GM18519 (cell line): ENCODE results near the gene CHD6.

ENCODE experiments used
- ATAC-seq: cut with Tn5 transposase; IDR thresholded peaks from one replicate; pipeline ENCODE4 v1.9.1; 2021; ENCODE audit warnings: mild to moderate bottlenecking, moderate library complexity; ENCODE audit not compliant: unreplicated experiment, low FRiP score

CHD6 gene

DNA sequence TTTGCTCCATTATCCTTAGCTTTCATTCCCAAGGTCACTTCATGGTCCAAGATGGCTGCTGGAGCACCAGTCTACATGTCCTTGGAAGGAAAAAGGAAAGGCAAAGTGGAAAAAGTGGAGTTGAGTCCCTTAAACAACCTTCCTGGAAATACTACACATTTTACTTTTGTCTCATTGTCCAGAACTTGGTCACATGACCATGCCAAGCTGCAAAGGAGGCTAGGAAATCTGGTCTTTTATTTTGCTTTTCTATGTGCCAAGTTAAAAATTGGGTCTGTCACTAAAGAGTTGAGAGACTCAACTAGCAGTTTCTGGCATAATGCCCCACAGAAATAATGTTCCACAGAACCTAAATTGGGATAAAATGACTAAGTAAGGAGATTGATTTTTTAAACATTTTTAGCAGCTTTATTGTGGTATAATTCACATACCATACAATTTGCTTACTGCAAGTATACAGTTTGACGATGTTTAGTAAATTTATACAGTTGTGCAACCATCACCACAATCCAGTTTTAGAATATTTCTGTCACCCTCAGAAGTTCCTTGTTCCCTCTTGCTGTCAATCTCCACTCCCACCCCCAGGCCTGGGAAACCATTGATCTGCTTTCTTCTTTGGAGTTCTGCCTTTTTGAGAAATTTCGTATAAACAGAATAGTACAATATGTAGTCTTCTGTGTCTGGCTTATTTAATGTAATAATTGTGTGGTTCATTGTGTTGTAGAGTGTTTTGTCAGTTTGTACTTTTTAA, 5.6 kb upstream of the CHD6 start:
- ATAC-seq = no peak

DNA sequence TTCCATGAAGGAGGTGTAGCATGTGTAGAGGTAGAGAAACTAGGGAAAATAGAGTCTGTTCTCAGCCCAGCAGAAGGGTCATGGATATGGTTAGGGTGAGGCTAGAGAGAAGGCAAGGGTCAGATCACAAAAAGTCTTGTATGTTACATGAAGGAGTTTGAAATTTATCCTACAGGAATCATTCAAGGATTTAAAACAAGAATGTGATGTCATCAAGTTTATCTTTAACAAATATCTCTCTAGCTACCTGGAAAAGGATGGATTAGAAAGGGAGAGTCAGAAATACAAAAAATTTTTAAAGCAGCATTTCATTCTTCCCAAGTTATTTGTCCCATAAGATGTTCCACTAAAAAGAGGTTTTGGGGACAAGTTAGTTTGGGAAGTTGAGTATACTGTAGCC, 4.4 kb upstream of the CHD6 start:
- no peak for ATAC-seq

DNA sequence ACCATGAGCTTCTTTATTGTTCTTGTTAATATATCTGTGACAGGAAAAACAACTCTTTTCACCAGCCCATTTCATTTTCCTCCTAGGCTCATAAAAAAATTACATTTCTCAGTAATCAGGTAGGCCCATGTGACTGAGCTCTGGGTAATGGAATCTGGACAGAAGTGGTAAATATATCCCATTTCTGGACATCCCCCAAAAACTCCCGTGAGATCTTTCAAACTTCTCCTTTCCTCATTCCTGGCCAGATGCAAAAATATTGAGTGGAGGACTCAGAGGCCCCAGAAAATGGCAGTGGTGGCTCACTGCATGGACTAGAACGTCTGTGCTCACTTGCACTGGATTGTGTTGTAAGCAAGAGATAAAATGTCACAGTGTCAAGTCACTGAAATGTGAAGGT, 3.8 kb upstream of the CHD6 start:
- ATAC-seq = no peak

DNA sequence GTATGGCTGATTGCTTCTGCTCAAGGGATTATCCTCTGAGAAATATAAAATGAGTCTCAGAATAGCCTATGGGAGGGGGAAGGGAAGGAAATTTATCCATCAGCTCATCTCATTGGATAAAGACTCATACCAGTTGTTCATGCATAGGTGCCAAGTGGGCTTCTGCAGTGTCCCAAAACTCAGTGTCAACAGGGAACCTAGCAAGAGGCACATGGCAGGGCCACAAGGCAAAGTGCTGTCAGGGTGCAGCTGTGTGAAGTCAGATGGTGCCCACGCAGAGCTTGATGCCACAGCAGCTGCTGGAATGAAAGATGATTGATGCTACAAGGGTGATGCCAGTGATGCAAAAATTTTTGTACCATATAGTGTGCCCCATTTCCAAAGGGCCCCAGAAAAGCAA, 3.2 kb upstream of the CHD6 start:
- no peak for ATAC-seq

DNA sequence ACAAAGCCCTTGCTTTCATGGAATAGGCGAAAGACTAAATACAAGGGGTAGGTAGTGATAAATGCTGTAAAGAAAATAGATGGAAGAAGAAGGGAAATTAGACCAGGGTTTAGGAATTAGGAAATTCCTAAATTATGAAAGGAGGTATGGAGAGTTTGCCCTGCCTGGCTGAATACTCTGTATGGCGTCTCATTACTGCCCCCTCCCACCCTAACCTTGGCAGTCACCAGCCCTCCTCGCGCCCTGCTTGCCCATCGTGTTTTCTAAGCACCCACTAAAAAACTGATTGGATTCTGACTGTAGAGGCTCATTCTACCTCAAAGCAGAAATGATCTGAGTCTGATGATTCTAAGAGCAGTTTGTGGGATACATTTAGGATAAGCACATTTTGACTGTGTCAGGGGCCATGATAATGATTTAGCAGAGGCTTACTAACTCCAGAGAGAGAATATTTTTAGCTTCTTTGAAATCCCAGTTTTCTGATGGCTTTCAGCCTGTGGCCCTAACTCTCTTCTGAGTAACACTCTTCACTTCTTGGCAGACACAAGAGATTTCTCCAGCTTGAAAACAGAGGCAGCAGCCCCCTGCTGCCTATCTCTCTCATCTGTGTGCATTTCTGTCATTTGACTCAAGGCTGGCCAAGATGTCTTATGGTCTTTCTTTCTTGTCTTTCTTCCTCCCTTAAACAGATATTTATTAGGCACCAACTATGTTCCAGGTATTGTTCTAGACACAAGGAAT, 1.4 kb upstream of the CHD6 start:
- ATAC-seq = no peak

DNA sequence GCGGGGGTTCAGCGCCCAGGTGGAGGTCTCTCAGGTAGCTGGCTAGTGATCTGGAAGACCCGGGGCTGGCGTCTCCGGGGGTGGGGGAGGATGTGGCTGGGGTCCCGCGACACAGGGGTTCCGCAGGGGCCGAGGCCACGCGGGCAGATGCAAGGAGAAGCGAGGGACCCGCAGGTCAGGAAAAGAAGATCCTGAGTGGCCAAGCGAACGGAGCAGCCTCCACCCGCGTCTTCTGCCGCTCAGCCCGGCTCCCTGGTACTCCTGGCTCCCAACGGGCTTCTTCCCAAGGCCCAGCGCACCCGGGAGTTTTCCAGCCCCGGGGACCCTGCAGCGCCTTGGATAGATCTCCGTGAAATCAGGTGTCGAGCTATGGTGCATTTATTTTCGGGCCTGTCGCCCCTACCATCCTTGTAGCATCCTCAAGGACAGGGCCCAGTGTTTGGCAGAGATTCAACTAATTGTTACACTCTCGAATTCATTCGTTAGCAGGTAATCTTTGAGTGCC, 682 bp upstream of the CHD6 start:
- no peak for ATAC-seq

DNA sequence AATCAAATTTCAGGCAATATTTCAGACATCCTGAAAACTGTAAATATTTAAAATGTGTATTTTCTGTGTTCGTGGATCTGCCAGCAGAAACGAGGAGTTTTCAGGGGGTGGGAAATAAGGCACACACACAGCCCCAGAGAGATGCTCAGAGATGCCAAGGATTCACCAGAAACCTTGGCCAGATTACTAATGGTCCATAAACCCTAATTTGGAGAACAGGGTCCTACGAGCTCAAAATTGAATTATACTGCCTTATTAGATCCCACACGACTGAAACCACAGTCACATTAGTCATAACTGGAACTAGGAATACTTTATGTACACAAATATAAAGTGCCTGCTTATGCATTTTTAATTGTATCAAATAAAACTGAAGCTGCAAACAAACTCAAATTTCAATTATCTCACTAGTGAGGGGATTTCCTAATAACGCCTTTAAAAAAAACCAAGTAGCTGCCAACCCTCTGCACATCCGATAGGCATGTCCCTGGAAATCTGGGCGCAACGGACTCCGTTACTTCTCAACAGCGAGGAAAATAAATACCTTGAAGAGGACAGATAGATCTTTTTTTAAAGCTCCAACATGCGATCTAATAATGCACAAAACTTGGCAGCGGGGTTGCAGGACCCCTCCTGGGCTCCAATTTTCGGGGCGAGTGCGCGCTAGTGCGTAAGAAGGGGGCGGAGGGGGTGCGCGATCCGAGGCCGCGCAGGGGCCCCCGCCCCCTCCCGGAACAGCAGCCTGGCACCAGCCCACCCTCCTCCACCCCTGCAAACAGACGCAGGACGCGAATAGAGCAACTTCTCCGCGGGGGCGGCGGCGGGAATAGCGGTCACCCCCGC, 897 bp downstream of the CHD6 start:
- no peak for ATAC-seq

DNA sequence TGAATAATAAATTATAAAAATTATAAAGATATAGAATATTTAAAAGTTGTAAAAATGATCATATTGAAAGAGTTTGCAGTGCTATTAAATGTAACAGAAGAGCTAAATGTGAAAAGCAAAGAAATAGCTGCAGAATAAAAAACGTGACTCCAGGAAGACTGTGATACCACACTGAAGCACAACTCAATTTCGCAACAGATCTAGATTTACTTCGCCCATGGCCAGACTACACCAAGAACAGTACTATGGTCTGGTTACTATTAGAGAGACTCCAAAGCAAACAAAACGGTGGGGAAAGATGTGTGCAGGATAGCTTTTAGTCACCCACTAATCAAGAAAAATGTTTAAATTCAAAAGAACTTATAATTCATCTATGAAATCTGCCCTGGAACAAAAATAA, 1.9 kb downstream of the CHD6 start:
- no peak for ATAC-seq

DNA sequence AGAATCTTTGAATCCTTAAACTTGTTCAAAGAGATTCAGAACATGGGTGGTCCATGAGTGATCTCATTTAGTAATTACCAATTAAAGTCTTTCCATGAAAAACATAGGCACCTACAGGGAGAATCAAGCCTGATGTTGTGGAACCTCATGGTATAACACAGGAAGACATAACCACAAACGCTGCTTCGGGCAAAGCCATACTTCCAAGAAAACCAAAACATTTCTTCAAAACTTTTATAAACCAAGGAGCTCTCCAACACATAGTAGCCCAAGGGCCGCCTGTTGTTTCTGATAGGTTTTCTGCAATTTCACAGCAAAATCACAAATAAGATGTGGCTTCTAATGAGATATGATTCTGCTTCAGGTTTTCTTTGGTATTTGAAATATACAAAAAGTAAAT, 2.5 kb downstream of the CHD6 start:
- ATAC-seq = no peak

DNA sequence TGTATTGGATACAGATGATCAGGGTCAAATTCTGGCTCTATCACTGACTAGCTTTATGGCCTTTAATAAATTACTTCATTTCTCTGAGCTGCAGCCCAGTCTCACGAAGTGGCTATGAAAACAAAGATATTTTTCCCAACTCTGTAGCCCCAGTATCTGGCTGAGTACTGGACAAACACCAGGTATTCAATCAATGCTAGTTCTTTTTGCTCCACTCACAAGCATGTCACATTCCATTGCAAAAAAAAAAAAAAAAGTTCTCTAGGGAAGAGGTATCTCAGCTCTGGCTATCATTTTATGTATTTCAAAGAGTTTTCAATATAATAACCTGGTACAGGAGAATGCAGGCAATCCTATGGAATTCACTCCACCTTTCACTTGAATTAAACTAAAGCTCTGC, 3.1 kb downstream of the CHD6 start:
- no peak for ATAC-seq

DNA sequence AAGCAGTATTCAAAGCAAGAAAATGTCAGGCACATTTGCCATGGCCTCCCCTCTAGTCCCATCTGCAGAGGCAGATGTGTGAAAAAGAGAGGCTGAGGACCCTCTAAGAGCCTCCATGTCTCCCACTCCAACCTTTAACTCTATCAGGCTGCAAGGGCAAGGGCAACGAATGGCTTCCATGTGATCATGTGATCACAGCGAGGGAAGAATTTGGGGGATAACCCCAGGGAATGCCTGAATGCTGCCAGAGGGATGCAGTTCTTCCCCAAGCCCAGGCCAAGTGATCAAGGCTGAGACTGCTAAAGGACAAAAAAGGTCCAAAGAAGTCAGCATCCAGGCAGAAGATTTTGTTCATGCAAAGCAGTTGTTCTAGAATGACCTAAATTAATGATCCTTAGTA, 4.9 kb downstream of the CHD6 start:
- no peak for ATAC-seq

DNA sequence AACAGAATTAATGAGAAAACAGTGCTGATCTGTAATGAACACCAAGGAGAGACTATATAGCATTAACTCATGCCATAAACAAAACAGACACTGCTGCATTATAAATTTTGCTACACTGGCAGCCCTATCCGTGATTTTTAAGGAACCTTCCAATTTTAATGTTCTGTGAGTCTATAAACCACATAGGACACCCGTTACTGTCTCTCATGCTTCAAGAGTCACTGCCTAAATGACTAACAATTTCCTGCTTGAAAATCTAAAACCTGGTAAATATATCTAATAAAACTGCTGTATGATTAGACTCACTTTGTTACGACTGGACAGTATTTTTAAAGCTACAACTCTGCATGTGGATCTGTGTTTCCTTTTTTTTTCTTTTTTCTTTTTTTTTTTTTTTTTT, 8.7 kb downstream of the CHD6 start:
- ATAC-seq = no peak

DNA sequence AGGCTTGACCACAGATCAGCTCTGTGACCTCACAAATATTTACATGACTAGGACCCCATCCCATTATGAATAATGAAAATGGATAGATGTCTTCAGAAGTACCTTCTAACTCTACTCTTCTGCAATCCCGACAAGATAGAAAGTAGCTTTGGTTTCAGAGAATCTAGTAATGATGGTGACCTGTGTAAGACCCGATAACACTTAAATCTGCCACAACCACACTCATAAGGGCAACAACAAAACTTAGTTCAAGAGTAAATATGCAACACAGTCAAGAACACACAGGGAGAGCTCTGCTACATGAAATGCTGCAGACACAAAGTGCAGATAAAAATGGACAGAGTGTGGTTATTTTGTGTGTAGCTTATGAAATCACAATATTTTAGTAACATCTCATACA, 9.6 kb downstream of the CHD6 start:
- no peak for ATAC-seq

DNA sequence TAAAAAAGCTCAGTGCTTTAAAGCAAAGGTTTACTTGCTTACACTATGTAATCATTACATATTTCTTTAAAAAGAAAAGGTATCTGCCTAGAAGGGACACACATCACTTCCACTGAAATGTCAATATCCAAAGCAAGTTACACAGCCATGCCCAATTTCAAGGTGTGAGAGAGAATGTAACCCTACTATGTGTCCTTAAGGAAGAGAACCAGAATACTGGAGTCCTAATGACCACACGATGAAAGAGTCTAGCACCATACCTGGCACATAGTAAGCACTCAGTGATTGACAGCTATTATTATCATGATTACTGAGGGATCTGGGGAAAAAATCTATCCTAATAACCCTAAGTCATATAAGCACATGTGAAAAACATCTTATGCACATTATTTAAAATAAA, 10.4 kb downstream of the CHD6 start:
- no peak for ATAC-seq

DNA sequence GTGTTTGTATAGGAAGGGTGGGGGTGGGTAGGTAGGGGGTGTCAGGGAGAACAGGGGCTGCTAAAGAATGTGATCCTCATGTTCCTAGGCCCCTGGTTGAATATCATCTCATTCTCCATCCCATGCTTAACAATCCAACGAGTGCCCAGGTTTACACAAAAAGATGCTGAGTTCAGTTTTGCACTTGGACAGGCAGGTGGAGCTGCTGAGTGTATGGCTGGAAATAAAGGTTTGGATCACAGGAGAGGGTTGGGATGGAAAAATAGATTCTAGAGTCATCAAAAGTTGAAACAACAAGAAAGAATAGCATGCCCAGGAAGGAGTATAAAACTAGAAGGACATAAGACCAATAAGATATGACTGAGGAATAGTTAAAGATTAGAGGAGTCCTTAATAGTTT, 14.2 kb downstream of the CHD6 start:
- ATAC-seq = no peak

DNA sequence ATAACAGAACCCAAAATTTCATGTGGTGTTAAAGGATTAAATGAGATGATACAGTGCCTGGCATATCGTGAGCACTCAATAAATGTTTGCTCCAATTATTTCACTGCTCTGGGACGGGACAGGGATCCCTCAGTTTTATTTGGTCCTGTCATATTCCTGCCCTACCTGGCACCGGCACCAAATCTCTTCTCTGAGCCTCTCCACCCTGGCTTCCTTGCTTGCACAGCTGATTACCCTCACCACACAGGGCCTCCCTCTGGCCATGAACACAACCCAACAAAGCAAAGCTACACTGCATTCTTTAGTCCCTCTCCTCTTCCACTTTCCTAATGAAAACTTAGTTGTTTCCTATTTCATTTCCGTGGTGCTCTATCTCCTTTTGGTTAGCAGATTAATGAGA, 16.4 kb downstream of the CHD6 start:
- ATAC-seq = no peak

DNA sequence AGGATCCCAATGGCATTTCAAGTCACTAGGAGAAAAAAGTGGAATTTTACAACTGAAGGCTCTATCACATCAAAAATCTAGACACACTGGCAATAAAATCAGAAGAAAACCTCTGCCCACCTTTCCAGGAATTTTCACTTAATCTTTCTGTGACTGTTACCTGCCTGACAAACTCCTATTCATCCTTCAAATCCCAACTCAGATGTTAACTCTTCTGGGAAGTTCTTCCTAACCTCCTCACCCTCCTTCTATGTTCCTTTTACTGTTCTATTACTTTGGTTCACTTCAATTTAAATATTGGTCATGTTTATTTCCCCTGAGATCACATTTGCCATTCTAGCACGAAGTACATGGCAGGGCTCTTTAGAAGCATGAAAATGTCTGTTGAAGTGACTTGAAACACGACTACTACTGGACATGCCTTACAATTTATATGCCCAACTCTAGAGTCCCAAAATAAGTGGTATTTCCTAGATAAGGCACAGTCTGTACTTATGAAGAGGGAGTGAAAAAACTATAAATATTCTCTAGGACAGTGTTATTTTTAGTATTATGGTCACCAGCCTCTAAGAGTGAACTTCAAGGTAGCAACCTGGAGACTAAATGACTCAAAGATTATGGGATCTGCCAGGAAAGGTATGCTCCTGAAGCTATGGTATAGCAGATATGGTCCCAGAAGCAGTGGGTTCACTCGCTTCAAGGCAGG, 17.1 kb downstream of the CHD6 start:
- ATAC-seq = no peak

DNA sequence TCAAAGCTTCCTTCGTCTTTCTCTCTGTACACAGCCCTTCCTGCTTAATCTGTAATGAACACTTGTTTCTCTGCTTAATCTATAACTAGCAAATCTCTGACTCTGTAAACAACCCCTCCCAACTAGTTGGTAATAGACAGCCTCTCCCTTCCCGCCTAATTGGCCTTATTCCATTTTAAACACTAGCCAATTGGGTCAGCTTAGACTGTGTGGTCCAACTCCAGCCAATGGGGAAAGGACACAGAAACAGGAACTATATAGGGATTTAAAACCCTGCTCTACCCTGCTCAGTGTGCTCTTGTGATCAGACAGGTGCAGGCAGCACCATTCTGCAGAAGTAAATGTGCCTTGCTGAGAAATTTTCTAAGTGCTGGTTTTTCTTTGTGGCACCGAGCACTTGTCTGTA, 18.5 kb downstream of the CHD6 start:
- ATAC-seq = no peak

DNA sequence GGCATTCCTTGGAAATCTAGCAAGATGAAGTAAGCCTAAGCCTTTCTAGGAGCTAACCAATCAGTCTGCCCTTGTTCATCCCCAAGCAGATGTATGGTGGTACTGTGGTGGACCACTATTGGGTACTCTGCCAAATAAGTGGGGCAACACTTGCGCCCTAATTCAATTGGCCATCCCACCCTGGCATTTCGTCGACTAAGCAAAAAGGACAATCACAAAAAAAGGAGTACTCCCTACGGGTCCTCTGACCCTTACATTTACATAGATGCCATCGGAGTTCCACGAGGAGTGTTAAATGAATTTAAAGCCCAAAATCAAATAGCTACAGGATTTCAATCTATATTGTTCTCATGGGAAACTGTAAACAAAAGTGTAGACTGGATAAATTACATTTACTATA, 19.5 kb downstream of the CHD6 start:
- no peak for ATAC-seq

DNA sequence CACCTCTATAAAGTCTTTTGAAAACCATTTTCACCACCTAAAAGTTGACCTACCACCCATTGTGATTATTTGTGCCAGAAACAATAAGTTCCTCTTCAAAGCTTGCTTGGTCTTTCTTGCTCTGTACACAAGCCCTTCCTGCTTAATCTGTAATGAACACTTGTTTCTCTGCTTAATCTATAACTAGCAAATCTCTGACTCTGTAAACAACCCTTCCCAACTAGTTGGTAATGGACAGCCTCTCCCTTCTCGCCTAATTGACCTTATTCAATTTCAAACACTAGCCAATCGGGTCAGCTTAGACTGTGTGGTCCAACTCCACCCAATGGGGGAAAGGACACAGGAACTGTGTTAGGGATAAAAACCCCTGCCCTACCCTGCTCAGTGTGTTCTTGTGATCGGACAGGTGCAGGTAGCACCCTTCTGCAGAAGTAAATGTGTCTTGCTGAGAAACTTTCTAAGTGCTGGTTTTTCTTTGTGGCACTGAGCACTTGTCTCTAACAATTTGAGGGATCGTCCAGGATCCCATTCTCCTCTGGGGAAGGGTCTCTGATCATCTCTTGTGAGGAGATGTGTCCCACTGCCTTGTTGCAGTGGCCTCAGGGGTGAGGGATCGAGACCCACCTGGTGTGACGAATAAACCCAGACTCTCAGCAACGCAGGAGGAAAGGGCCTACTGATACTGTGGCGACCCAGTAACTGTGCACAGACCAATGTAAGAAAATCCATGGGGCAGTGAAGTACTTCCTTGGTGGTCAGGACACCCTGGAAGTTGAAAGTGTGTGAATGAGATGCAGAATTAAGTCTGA, 23.5 kb downstream of the CHD6 start:
- no peak for ATAC-seq
